Adrenal gland (tissue), 5 donors: ENCODE results near the gene FOXN3.

Experiments used
- POLR2A ChIP-seq, 2 donors: fragments of 450-650 bp; IDR thresholded peaks; one replicate each; pipeline ENCODE4 v1.6.1; 2017; ENCODE audit warnings: antibody characterized with exemption in 2 of 2, mild to moderate bottlenecking in 2 of 2, moderate library complexity in 1 of 2
- TF ChIP-seq, protein P1 (sequence below), 6 experiments: fragments of 450-650 bp in 4 of 6; fragments of 200-600 bp in 2 of 6; sonication (generic) in 1 of 6; IDR thresholded peaks; 1 replicate in 5 of 6; 2 replicates in 1 of 6; pipeline versions ENCODE4 v1.5.1 to v1.8.0; 2016 to 2021; ENCODE audit warnings: antibody characterized with exemption in 6 of 6, mild to moderate bottlenecking in 2 of 6, moderate library complexity in 1 of 6
- donor health status: DM: no; HTN: no; CAD: no.

DNA sequence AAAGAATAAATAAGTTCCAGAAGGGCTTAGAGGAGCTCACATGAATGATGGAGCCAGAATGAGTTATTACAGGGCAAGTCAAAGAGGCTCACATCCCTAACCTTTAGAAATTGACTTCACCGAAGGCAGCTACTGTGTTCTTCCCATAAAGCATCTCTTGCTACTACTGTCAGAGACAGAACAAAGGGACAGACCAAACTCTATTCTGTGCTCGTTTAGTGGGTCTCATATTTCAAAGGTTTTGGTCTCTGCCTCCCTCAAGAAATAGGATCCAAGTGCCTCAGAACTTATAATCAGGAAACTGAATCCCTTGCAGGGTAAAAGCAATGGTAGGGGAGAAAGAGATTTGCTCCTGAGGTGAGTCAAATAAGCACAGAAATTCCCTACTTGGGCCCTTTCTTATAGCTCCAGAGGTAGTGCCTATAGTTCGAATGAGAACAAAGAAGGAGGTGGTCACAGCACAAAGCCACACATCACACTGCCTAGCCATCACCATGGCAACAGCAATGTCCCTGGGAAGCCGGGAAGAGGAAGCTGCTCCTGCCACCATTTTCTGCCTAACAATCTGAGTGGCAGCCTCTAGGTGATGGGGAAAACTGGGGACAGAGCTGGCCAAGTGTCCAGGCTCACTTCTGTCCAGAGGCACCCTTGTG, 294.9 kb downstream of the FOXN3 start:
- TF ChIP-seq, protein P1, sequence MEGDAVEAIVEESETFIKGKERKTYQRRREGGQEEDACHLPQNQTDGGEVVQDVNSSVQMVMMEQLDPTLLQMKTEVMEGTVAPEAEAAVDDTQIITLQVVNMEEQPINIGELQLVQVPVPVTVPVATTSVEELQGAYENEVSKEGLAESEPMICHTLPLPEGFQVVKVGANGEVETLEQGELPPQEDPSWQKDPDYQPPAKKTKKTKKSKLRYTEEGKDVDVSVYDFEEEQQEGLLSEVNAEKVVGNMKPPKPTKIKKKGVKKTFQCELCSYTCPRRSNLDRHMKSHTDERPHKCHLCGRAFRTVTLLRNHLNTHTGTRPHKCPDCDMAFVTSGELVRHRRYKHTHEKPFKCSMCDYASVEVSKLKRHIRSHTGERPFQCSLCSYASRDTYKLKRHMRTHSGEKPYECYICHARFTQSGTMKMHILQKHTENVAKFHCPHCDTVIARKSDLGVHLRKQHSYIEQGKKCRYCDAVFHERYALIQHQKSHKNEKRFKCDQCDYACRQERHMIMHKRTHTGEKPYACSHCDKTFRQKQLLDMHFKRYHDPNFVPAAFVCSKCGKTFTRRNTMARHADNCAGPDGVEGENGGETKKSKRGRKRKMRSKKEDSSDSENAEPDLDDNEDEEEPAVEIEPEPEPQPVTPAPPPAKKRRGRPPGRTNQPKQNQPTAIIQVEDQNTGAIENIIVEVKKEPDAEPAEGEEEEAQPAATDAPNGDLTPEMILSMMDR (IDR thresholded peaks at IDR 0.05): no peak
- no peak for TF ChIP-seq POLR2A (IDR thresholded peaks at IDR 0.05)
